GM12878 (cell line): ENCODE results near the gene RAB13. TPM values are rescaled to one million over a fixed set of nuclear protein-coding genes. Genes with fewer than 3 reads are reported as not detected.

Experiments used
- ATAC-seq: fragments of 200-7000 bp; cut with Tn5 transposase; 3 replicates; pipeline ENCODE4 v1.9.1; 2020; ENCODE audit warnings: mild to moderate bottlenecking, moderate library complexity
- BruUV-seq: library from RNA; stranded (reverse); fragments of 400-500 nt; replicated peaks from 2 replicates; lab custom pipeline; 2021; lab: Mats Ljungman, UMichigan
- CTCF ChIA-PET: fragments of 300-600 bp; sonication (Branson Sonifier 250); formaldehyde crosslinking; extraction: SDS; loops from one replicate; lab custom pipeline; 2021; ENCODE audit warnings: inconsistent platforms; lab: Yijun Ruan, JAX
- POLR2A ChIA-PET: fragments of 350-600 bp; formaldehyde crosslinking; extraction: SDS; loops from one replicate; lab custom pipeline; 2021; ENCODE audit warnings: inconsistent platforms; lab: Charles Lee
- RAD21 ChIA-PET: fragments of 300-600 bp; sonication (Branson Sonifier 250); formaldehyde crosslinking; loops from one replicate; lab custom pipeline; 2023; ENCODE audit warnings: antibody characterized with exemption; ENCODE audit not compliant: unreplicated experiment; lab: Charles Lee
- SMC1A ChIA-PET: fragments of 300-600 bp; sonication (Branson Sonifier 250); formaldehyde crosslinking; loops from one replicate; lab custom pipeline; 2023; ENCODE audit not compliant: unreplicated experiment, uncharacterized antibody; lab: Charles Lee
- DNase-seq: peaks from one replicate; pipeline ENCODE4 v3.0.0-alpha.2; 2011; ENCODE audit warnings: low read depth, low spot score
- FAIRE-seq: peaks from 3 replicates; lab custom pipeline; 2011; peaks lifted over from hg19 to GRCh38; lab: Jason Lieb, UNC
- H2AFZ ChIP-seq: 2 replicates; pipeline ENCODE4 v1.6.0; 2011; ENCODE audit warnings: low read depth, low read length, control low read depth; ENCODE audit not compliant: control insufficient read depth
- H3K27ac ChIP-seq: 2 replicates; pipeline ENCODE4 v1.5.1; 2011; ENCODE audit warnings: control low read depth; ENCODE audit not compliant: control insufficient read depth, insufficient read depth
- H3K27me3 ChIP-seq, 2 experiments: replicated peaks in 1 of 2; 2 replicates each; pipeline versions ENCODE4 v1.6.0 to v1.6.1; 2011; ENCODE audit warnings: low read length in 1 of 2; ENCODE audit not compliant: control insufficient read depth in 2 of 2, insufficient read depth in 2 of 2
- H3K36me3 ChIP-seq, 2 experiments: 2 replicates each; pipeline ENCODE4 v1.5.1; 2011; ENCODE audit warnings: low read length in 1 of 2; ENCODE audit not compliant: control insufficient read depth in 2 of 2, insufficient read depth in 2 of 2
- H3K4me1 ChIP-seq: 2 replicates; pipeline ENCODE4 v1.6.1; 2011; ENCODE audit warnings: mild to moderate bottlenecking, low read length, moderate library complexity, mixed read lengths; ENCODE audit not compliant: control insufficient read depth, insufficient read depth
- H3K4me2 ChIP-seq: 2 replicates; pipeline ENCODE4 v1.6.0; 2011; ENCODE audit warnings: control low read depth; ENCODE audit not compliant: control insufficient read depth, insufficient read depth
- H3K4me3 ChIP-seq: fragments of 200-600 bp; sonication (generic); 2 replicates; pipeline ENCODE4 v1.5.1; 2016
- H3K79me2 ChIP-seq: 2 replicates; pipeline ENCODE4 v1.6.0; 2011; ENCODE audit warnings: low read length; ENCODE audit not compliant: control insufficient read depth, insufficient read depth
- H3K9ac ChIP-seq: 2 replicates; pipeline ENCODE4 v1.8.0; 2011; ENCODE audit warnings: low read length, control low read depth, mixed read lengths; ENCODE audit not compliant: control insufficient read depth, insufficient read depth
- H3K9me3 ChIP-seq: replicated peaks from 3 replicates; pipeline ENCODE4 v1.5.1; 2011; ENCODE audit warnings: mild to moderate bottlenecking, low read length; ENCODE audit not compliant: control insufficient read depth, insufficient read depth
- H4K20me1 ChIP-seq: 2 replicates; pipeline ENCODE4 v1.6.0; 2011; ENCODE audit not compliant: control insufficient read depth, insufficient read depth
- CEBPB ChIP-seq, 2 experiments: fragments of 150-350 bp in 1 of 2; IDR thresholded peaks; 2 replicates each; pipeline ENCODE4 v1.6.1; 2012 to 2014; ENCODE audit warnings: low read depth in 2 of 2, low read length in 2 of 2, borderline replicate concordance in 1 of 2, inconsistent platforms in 1 of 2
- CREM ChIP-seq: IDR thresholded peaks from 2 replicates; pipeline ENCODE4 v1.6.1; 2014; ENCODE audit warnings: antibody characterized with exemption, low read depth
- IKZF2 ChIP-seq, 2 experiments: fragments of 450-650 bp; IDR thresholded peaks; 2 replicates each; pipeline ENCODE4 v1.6.1; 2017; ENCODE audit warnings: mild to moderate bottlenecking in 2 of 2, moderate library complexity in 2 of 2
- KDM1A ChIP-seq: fragments of 200-600 bp; sonication (generic); IDR thresholded peaks from 2 replicates; pipeline ENCODE4 v1.6.1; 2016; ENCODE audit warnings: borderline replicate concordance
- MTA2 ChIP-seq: fragments of 450-650 bp; IDR thresholded peaks from 2 replicates; pipeline ENCODE4 v1.6.1; 2016; ENCODE audit warnings: low read depth, mild to moderate bottlenecking, moderate library complexity
- POLR2AphosphoS5 ChIP-seq: IDR thresholded peaks from 2 replicates; pipeline ENCODE4 v1.6.1; 2011; ENCODE audit warnings: mild to moderate bottlenecking, low read length, inconsistent platforms
- POU2F2 ChIP-seq: IDR thresholded peaks from 3 replicates; pipeline ENCODE4 v1.6.1; 2011; ENCODE audit warnings: low read depth, mild to moderate bottlenecking, low read length, borderline replicate concordance
- STAT3 ChIP-seq: IDR thresholded peaks from 2 replicates; pipeline ENCODE4 v1.6.1; 2011; ENCODE audit warnings: low read depth, low read length, improper control_type of control experiment
- ZNF274 ChIP-seq: IDR thresholded peaks from one replicate; pipeline ENCODE4 v1.8.0; 2011; ENCODE audit not compliant: insufficient read length, insufficient read depth
- WGBS: methylation state at CpG from one replicate; pipeline ENCODE4 v1.1.6; 2016; ENCODE audit warnings: low lambda C conversion rate; ENCODE audit not compliant: insufficient replicate concordance, insufficient coverage; ENCODE audit errors: missing lambda C conversion rate; 5-methylcytosine and 5-hydroxymethylcytosine counted together
- in situ Hi-C: fragments of 300-500 bp; cut with MboI; formaldehyde crosslinking; loops from 9 replicates; pipeline ENCODE4 v1.14.3; 2018; ENCODE audit warnings: mixed read lengths
- intact Hi-C: fragments of 100-400 bp; cut with micrococcal nuclease; formaldehyde crosslinking; loops from one replicate; pipeline ENCODE4 v1.14.2; 2022; ENCODE audit not compliant: unreplicated experiment
- polyA plus RNA-seq, 11 experiments: library from polyadenylated mRNA; depleted of rRNA in 4 of 11; unstranded in 6 of 11; stranded (reverse) in 5 of 11; fragments of >200 nt; fragmentation: Nextera tagmentation in 4 of 11; fragmentation: Illumina TruSeq in 1 of 11; extraction: Ambion mirVana in 4 of 11; extraction: Trizol in 1 of 11; gene quantifications; 1 replicate in 1 of 11; 2 replicates in 10 of 11; pipeline versions ENCODE4 v1.2.1 to v1.2.3, GENCODE V29; 2011 to 2016; ENCODE audit warnings: inconsistent platforms in 2 of 11, missing spikeins in 2 of 11, low read depth in 1 of 11
- total RNA-seq, 4 experiments: library from RNA; depleted of rRNA in 3 of 4; stranded (reverse); fragments of >200 nt in 3 of 4; fragmentation: Illumina TruSeq in 1 of 4; extraction: Trizol in 1 of 4; gene quantifications; 2 replicates each; pipeline versions ENCODE4 v1.2.1 to v1.2.3, GENCODE V29; 2013 to 2021
- TF ChIP-seq, protein P1 (sequence below): fragments of 450-650 bp; IDR thresholded peaks from 2 replicates; pipeline ENCODE4 v1.6.1; 2017; ENCODE audit warnings: mild to moderate bottlenecking, moderate library complexity
- TF ChIP-seq, protein P2 (sequence below), 3 experiments: IDR thresholded peaks in 2 of 3; conservative IDR thresholded peaks in 1 of 3; 2 replicates each; pipeline ENCODE4 v1.5.1; 2011; ENCODE audit warnings: low read depth in 3 of 3, low read length in 3 of 3, mild to moderate bottlenecking in 3 of 3, control low read depth in 2 of 3, moderate library complexity in 2 of 3, inconsistent platforms in 1 of 3, mixed read lengths in 1 of 3; ENCODE audit not compliant: control insufficient read depth in 2 of 3, insufficient read depth in 1 of 3; ENCODE audit errors: extremely low read depth in 1 of 3
- TF ChIP-seq, protein P3 (sequence below): IDR thresholded peaks from 2 replicates; pipeline ENCODE4 v1.6.1; 2012; ENCODE audit warnings: low read depth, low read length, improper control_type of control experiment

RAB13 gene
- total and polyA plus RNA-seq, 10 of the 15 experiments (the other 5 are each of a cell fraction or from before 2014, with no cell fraction given): 0.75 to 30.7 (median 15.9) TPM

DNA sequence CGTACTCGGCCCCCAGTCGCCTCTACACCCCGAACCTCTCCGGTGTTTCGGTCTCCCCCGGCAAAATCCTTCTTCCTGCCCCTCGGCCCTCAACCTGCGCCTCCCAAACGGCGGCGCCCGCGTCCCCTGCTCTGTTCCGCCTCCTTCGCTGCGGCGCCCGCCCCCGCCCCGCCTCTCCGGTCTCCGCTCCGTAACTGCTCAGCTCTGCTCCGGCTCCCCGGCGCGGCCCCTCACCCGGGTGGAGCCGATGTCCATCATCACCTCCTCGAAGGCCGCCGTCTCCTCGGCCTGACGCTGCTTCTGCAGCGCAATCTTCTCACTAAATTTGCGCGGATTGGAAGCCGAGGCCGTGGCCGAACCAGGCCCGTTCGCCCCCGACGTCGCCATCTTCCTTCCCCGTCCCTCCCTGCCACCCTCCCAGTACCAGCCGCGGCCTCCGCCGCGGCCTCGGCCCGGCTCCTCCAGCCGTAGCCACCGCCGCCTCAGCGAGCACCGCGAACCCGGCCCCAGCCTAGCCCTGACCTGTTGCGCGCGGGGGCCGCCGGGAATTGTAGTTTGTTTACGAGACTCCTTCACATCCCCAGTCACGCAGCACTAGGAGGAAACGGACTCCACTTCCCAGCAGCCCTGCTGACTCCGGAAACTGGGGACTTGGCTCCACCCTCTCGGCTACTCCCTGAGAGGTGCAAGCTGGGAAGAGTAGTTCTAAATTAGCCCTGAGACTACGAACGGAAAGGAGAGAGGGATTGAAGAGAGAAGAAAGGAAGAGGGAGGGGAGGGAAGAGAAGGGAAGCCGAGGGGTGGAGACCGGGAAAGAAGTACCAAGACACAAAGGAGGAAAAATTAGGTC, 27.8 kb downstream of the RAB13 start, which contains the start of gene CRTC2 (continued):
- TF ChIP-seq, protein P1, sequence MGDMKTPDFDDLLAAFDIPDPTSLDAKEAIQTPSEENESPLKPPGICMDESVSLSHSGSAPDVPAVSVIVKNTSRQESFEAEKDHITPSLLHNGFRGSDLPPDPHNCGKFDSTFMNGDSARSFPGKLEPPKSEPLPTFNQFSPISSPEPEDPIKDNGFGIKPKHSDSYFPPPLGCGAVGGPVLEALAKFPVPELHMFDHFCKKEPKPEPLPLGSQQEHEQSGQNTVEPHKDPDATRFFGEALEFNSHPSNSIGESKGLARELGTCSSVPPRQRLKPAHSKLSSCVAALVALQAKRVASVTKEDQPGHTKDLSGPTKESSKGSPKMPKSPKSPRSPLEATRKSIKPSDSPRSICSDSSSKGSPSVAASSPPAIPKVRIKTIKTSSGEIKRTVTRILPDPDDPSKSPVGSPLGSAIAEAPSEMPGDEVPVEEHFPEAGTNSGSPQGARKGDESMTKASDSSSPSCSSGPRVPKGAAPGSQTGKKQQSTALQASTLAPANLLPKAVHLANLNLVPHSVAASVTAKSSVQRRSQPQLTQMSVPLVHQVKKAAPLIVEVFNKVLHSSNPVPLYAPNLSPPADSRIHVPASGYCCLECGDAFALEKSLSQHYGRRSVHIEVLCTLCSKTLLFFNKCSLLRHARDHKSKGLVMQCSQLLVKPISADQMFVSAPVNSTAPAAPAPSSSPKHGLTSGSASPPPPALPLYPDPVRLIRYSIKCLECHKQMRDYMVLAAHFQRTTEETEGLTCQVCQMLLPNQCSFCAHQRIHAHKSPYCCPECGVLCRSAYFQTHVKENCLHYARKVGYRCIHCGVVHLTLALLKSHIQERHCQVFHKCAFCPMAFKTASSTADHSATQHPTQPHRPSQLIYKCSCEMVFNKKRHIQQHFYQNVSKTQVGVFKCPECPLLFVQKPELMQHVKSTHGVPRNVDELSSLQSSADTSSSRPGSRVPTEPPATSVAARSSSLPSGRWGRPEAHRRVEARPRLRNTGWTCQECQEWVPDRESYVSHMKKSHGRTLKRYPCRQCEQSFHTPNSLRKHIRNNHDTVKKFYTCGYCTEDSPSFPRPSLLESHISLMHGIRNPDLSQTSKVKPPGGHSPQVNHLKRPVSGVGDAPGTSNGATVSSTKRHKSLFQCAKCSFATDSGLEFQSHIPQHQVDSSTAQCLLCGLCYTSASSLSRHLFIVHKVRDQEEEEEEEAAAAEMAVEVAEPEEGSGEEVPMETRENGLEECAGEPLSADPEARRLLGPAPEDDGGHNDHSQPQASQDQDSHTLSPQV: no peak

DNA sequence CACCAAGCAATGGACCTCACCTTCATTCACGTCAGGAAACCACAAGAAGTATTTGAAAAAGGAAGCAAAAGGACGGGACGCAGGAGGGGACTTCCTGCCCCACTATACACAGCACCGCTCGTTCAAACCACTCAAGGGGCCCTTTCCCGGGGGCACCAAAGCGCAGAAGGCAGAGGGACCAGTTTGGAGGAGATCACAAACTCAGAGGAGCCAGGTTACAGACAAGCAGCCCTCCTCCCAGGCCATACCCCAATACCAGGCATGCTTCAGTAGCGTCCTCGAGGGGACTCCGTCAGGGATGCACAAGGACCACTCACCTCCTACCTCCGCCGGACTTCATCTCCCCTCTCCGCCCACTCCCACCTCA, 28.4 kb downstream of the RAB13 start:
- Histone ChIP-seq H3K27me3 (no peaks in the 10 kb centered on the region), H3K79me2 (peaks cover 69% of the 10 kb centered on the region), H3K4me1 (peaks cover 14% of the 10 kb centered on the region; the same call in 1 of the 2 replicates), H3K4me3 (peak overlapping the region; percentile 89), H2AFZ (peak overlapping the region; percentile 38; the same call in 1 of the 2 replicates), H3K36me3 (peaks cover 19 to 27% of the 10 kb centered on the region in 2 experiments), H3K27ac (peak overlapping the region; percentile 93), H3K4me2 (peak overlapping the region; percentile 96), H3K9me3 (no peaks in the 10 kb centered on the region), H4K20me1 (peaks cover 12% of the 10 kb centered on the region; the same call in 1 of the 2 replicates), H3K9ac (peak overlapping the region; percentile 64)
- RAD21 ChIA-PET: interaction anchor here (1.5 to 2.2 kb wide), 3 partner anchors 9 to 20 kb away, joined by 7 to 10 read pairs (median 8); partner anchors contain the start of genes CREB3L4, DENND4B and JTB
- SMC1A ChIA-PET: interaction anchor here (1.3 to 6.9 kb wide), 4 partner anchors 8 to 29 kb away, joined by 3 to 31 read pairs (median 6); partner anchors contain the start of genes CREB3L4 and RAB13
- intact Hi-C loops: no loop called here
- peak; percentile 52 for FAIRE-seq
- BruUV-seq: TSS peak; percentile 38
- no peak for DNase-seq
- WGBS: 1% methylated on average over 13 of the region's 13 CpGs
- in situ Hi-C loops: no loop called here
- CTCF ChIA-PET: interaction anchor here (1.1 to 5.0 kb wide), 2 partner anchors 11 to 29 kb away, joined by 5 to 27 read pairs; partner anchors contain the start of genes DENND4B and RAB13
- POLR2A ChIA-PET: interaction anchor here (0.7 to 5.5 kb wide), 6 partner anchors 9 to 246 kb away, joined by 4 to 38 read pairs (median 8); partner anchors contain the start of genes CREB3L4, DENND4B, GATAD2B and JTB
- ATAC-seq: peak; percentile 55
- TF ChIP-seq IKZF2 (IDR thresholded peaks at IDR 0.05): peak in 1 of 2 experiments; percentile 32; a peak in 2 of 4 replicates
- TF ChIP-seq CEBPB (IDR thresholded peaks at IDR 0.05; ENCODE audit: borderline replicate concordance in 1 of 2, low read depth in 2 of 2, low read length in 2 of 2): no peak
- TF ChIP-seq KDM1A: no peak
- TF ChIP-seq MTA2: peak; percentile 49; the same call in 1 of the 2 replicates
- TF ChIP-seq, protein P2, sequence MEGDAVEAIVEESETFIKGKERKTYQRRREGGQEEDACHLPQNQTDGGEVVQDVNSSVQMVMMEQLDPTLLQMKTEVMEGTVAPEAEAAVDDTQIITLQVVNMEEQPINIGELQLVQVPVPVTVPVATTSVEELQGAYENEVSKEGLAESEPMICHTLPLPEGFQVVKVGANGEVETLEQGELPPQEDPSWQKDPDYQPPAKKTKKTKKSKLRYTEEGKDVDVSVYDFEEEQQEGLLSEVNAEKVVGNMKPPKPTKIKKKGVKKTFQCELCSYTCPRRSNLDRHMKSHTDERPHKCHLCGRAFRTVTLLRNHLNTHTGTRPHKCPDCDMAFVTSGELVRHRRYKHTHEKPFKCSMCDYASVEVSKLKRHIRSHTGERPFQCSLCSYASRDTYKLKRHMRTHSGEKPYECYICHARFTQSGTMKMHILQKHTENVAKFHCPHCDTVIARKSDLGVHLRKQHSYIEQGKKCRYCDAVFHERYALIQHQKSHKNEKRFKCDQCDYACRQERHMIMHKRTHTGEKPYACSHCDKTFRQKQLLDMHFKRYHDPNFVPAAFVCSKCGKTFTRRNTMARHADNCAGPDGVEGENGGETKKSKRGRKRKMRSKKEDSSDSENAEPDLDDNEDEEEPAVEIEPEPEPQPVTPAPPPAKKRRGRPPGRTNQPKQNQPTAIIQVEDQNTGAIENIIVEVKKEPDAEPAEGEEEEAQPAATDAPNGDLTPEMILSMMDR (IDR thresholded peaks at IDR 0.05 in 2 of 3, conservative IDR thresholded peaks at IDR 0.05 in 1 of 3; ENCODE audit: control insufficient read depth in 2 of 3, extremely low read depth in 1 of 3, insufficient read depth in 1 of 3, low read depth in 3 of 3, low read length in 3 of 3): no peak
- peak; percentile 91 for TF ChIP-seq POLR2AphosphoS5
- TF ChIP-seq, protein P3, sequence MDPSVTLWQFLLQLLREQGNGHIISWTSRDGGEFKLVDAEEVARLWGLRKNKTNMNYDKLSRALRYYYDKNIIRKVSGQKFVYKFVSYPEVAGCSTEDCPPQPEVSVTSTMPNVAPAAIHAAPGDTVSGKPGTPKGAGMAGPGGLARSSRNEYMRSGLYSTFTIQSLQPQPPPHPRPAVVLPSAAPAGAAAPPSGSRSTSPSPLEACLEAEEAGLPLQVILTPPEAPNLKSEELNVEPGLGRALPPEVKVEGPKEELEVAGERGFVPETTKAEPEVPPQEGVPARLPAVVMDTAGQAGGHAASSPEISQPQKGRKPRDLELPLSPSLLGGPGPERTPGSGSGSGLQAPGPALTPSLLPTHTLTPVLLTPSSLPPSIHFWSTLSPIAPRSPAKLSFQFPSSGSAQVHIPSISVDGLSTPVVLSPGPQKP: no peak
- 0 out of 3 replicates have a peak, but pooled peaks have one; percentile 8 for TF ChIP-seq POU2F2
- no peak for TF ChIP-seq STAT3
- no peak for TF ChIP-seq ZNF274
- TF ChIP-seq CREM: peak; percentile 52; the same call in 1 of the 2 replicates
